Measurements from ENCODE around the gene EFHD1. TPM values are rescaled to one million over a fixed set of nuclear protein-coding genes. Genes with fewer than 3 reads are reported as not detected.
"Not testable (repeated sequence)": the region's sequence is repeated elsewhere in the genome, so short reads cannot be mapped to it uniquely, and the experiment has no call there.

Gene EFHD1
- total and polyA plus RNA-seq, 2 donors = 0.33 to 14.1 TPM

GRCh38 chr2:232674491-232674890 is 41.1 kb downstream of the EFHD1 start:
- H3K36me3 ChIP-seq (ENCODE audit: control insufficient read depth in 2 of 2, insufficient read depth in 2 of 2, low read length in 1 of 2) = no peaks in the 10 kb centered on the region
- no peaks in the 10 kb centered on the region for H3K9me3 ChIP-seq (ENCODE audit: control insufficient read depth in 2 of 2, insufficient read depth in 1 of 2, low read length in 1 of 2)
- no peak overlapping the region for H3K4me3 ChIP-seq (ENCODE audit: low read length in 2 of 2)
- no peak for DNase-seq (ENCODE audit: low read depth in 6 of 9, low spot score in 9 of 9)
- H3K27ac ChIP-seq (ENCODE audit: low read depth in 1 of 2, low read length in 1 of 2) = no peak overlapping the region
- H3K4me1 ChIP-seq (ENCODE audit: control insufficient read depth in 2 of 2, insufficient read depth in 2 of 2, low read length in 2 of 2) = no peaks in the 10 kb centered on the region
- H3K27me3 ChIP-seq (ENCODE audit: control insufficient read depth in 2 of 2, insufficient read depth in 1 of 2, low read length in 1 of 2) = no peaks in the 10 kb centered on the region
- 93% methylated on average over 6 of the region's 6 CpGs for WGBS

- H3K4me1 ChIP-seq (ENCODE audit: control insufficient read depth in 2 of 2, insufficient read depth in 2 of 2, low read length in 2 of 2) = no peaks in the 10 kb centered on the region
- H3K4me3 ChIP-seq (ENCODE audit: low read length in 2 of 2) = no peak overlapping the region
- no peaks in the 10 kb centered on the region for H3K9me3 ChIP-seq (ENCODE audit: control insufficient read depth in 2 of 2, insufficient read depth in 1 of 2, low read length in 1 of 2)
- H3K36me3 ChIP-seq (ENCODE audit: control insufficient read depth in 2 of 2, insufficient read depth in 2 of 2, low read length in 1 of 2) = no peaks in the 10 kb centered on the region
- DNase-seq (ENCODE audit: low read depth in 6 of 9, low spot score in 9 of 9) = no peak
- H3K27ac ChIP-seq (ENCODE audit: low read depth in 1 of 2, low read length in 1 of 2) = no peak overlapping the region
- no peaks in the 10 kb centered on the region for H3K27me3 ChIP-seq (ENCODE audit: control insufficient read depth in 2 of 2, insufficient read depth in 1 of 2, low read length in 1 of 2)
- WGBS = 97% methylated on average over 10 of the region's 10 CpGs
Observed at GRCh38 chr2:232675381-232675780, 42.0 kb downstream of the EFHD1 start.

- Histone ChIP-seq H3K4me3 (ENCODE audit: low read length in 2 of 2) (no peak overlapping the region), H3K27ac (ENCODE audit: low read depth in 1 of 2, low read length in 1 of 2) (no peak overlapping the region), H3K36me3 (ENCODE audit: control insufficient read depth in 2 of 2, insufficient read depth in 2 of 2, low read length in 1 of 2) (no peaks in the 10 kb centered on the region), H3K9me3 (ENCODE audit: control insufficient read depth in 2 of 2, insufficient read depth in 1 of 2, low read length in 1 of 2) (no peaks in the 10 kb centered on the region), H3K4me1 (ENCODE audit: control insufficient read depth in 2 of 2, insufficient read depth in 2 of 2, low read length in 2 of 2) (no peaks in the 10 kb centered on the region), H3K27me3 (ENCODE audit: control insufficient read depth in 2 of 2, insufficient read depth in 1 of 2, low read length in 1 of 2) (peaks cover 0 to 10% of the 10 kb centered on the region in 2 donors)
- no peak for DNase-seq (ENCODE audit: low read depth in 6 of 9, low spot score in 9 of 9)
- WGBS = 97% methylated on average over 7 of the region's 7 CpGs
Observed at GRCh38 chr2:232680006-232680405, 46.6 kb downstream of the EFHD1 start.

GRCh38 chr2:232681527-232681926 is 48.1 kb downstream of the EFHD1 start:
- no peak for DNase-seq (ENCODE audit: low read depth in 6 of 9, low spot score in 9 of 9)
- no peaks in the 10 kb centered on the region for H3K9me3 ChIP-seq (ENCODE audit: control insufficient read depth in 2 of 2, insufficient read depth in 1 of 2, low read length in 1 of 2)
- no peaks in the 10 kb centered on the region for H3K36me3 ChIP-seq (ENCODE audit: control insufficient read depth in 2 of 2, insufficient read depth in 2 of 2, low read length in 1 of 2)
- H3K4me1 ChIP-seq (ENCODE audit: control insufficient read depth in 2 of 2, insufficient read depth in 2 of 2, low read length in 2 of 2) = no peaks in the 10 kb centered on the region
- no peak overlapping the region for H3K4me3 ChIP-seq (ENCODE audit: low read length in 2 of 2)
- H3K27me3 ChIP-seq (ENCODE audit: control insufficient read depth in 2 of 2, insufficient read depth in 1 of 2, low read length in 1 of 2) = peaks cover 0 to 10% of the 10 kb centered on the region in 2 donors
- 96% methylated on average over 10 of the region's 10 CpGs for WGBS
- no peak overlapping the region for H3K27ac ChIP-seq (ENCODE audit: low read depth in 1 of 2, low read length in 1 of 2)

- no peak for DNase-seq (ENCODE audit: low read depth in 6 of 9, low spot score in 9 of 9)
- H3K9me3 ChIP-seq (ENCODE audit: control insufficient read depth in 2 of 2, insufficient read depth in 1 of 2, low read length in 1 of 2) = no peaks in the 10 kb centered on the region
- H3K27ac ChIP-seq (ENCODE audit: low read depth in 1 of 2, low read length in 1 of 2) = no peak overlapping the region
- H3K36me3 ChIP-seq (ENCODE audit: control insufficient read depth in 2 of 2, insufficient read depth in 2 of 2, low read length in 1 of 2) = no peaks in the 10 kb centered on the region
- H3K27me3 ChIP-seq (ENCODE audit: control insufficient read depth in 2 of 2, insufficient read depth in 1 of 2, low read length in 1 of 2) = peaks cover 0 to 10% of the 10 kb centered on the region in 2 donors
- no peak overlapping the region for H3K4me3 ChIP-seq (ENCODE audit: low read length in 2 of 2)
- H3K4me1 ChIP-seq (ENCODE audit: control insufficient read depth in 2 of 2, insufficient read depth in 2 of 2, low read length in 2 of 2) = no peaks in the 10 kb centered on the region
- WGBS = 85% methylated on average over 1 of the region's 1 CpG
Observed at GRCh38 chr2:232683368-232683767, 50.0 kb downstream of the EFHD1 start.

- H3K27me3 ChIP-seq (ENCODE audit: control insufficient read depth in 2 of 2, insufficient read depth in 1 of 2, low read length in 1 of 2) = peaks cover 0 to 10% of the 10 kb centered on the region in 2 donors
- not testable (repeated sequence) for H3K4me3 ChIP-seq (ENCODE audit: low read length in 2 of 2); H3K9me3 ChIP-seq (ENCODE audit: control insufficient read depth in 2 of 2, insufficient read depth in 1 of 2, low read length in 1 of 2); H3K27ac ChIP-seq (ENCODE audit: low read depth in 1 of 2, low read length in 1 of 2); DNase-seq (ENCODE audit: low read depth in 6 of 9, low spot score in 9 of 9); H3K4me1 ChIP-seq (ENCODE audit: control insufficient read depth in 2 of 2, insufficient read depth in 2 of 2, low read length in 2 of 2); H3K36me3 ChIP-seq (ENCODE audit: control insufficient read depth in 2 of 2, insufficient read depth in 2 of 2, low read length in 1 of 2)
- WGBS = 96% methylated on average over 6 of the region's 6 CpGs
Observed at GRCh38 chr2:232685391-232685790, 52.0 kb downstream of the EFHD1 start.

GRCh38 chr2:232687382-232688160 is 54.2 kb downstream of the EFHD1 start:
- H3K4me3 ChIP-seq (ENCODE audit: low read length in 2 of 2) = no peak overlapping the region

GRCh38 chr2:232688201-232688600 is 54.8 kb downstream of the EFHD1 start:
- DNase-seq (ENCODE audit: low read depth in 6 of 9, low spot score in 9 of 9) = no peak
- H3K4me1 ChIP-seq (ENCODE audit: control insufficient read depth in 2 of 2, insufficient read depth in 2 of 2, low read length in 2 of 2) = no peaks in the 10 kb centered on the region

More at GRCh38 chr2:232687382-232688160, 54.2 kb downstream of the EFHD1 start:
- Histone ChIP-seq H3K27me3 (ENCODE audit: control insufficient read depth in 2 of 2, insufficient read depth in 1 of 2, low read length in 1 of 2) (no peaks in the 10 kb centered on the region), H3K9me3 (ENCODE audit: control insufficient read depth in 2 of 2, insufficient read depth in 1 of 2, low read length in 1 of 2) (no peaks in the 10 kb centered on the region), H3K27ac (ENCODE audit: low read depth in 1 of 2, low read length in 1 of 2) (no peak overlapping the region), H3K36me3 (ENCODE audit: control insufficient read depth in 2 of 2, insufficient read depth in 2 of 2, low read length in 1 of 2) (no peaks in the 10 kb centered on the region), H3K4me1 (ENCODE audit: control insufficient read depth in 2 of 2, insufficient read depth in 2 of 2, low read length in 2 of 2) (no peaks in the 10 kb centered on the region)
- DNase-seq (ENCODE audit: low read depth in 6 of 9, low spot score in 9 of 9) = no peak
- 79% methylated on average over 11 of the region's 11 CpGs for WGBS

GRCh38 chr2:232689152-232689910 is 55.9 kb downstream of the EFHD1 start:
- DNase-seq (ENCODE audit: low read depth in 6 of 9, low spot score in 9 of 9) = no peak
- H3K27ac ChIP-seq (ENCODE audit: low read depth in 1 of 2, low read length in 1 of 2) = no peak overlapping the region
- H3K4me1 ChIP-seq (ENCODE audit: control insufficient read depth in 2 of 2, insufficient read depth in 2 of 2, low read length in 2 of 2) = no peaks in the 10 kb centered on the region
- 63% methylated on average over 3 of the region's 3 CpGs for WGBS
- no peaks in the 10 kb centered on the region for H3K36me3 ChIP-seq (ENCODE audit: control insufficient read depth in 2 of 2, insufficient read depth in 2 of 2, low read length in 1 of 2)
- no peaks in the 10 kb centered on the region for H3K27me3 ChIP-seq (ENCODE audit: control insufficient read depth in 2 of 2, insufficient read depth in 1 of 2, low read length in 1 of 2)
- H3K9me3 ChIP-seq (ENCODE audit: control insufficient read depth in 2 of 2, insufficient read depth in 1 of 2, low read length in 1 of 2) = no peaks in the 10 kb centered on the region
- H3K4me3 ChIP-seq (ENCODE audit: low read length in 2 of 2) = no peak overlapping the region

More at GRCh38 chr2:232688201-232688600, 54.8 kb downstream of the EFHD1 start:
- Histone ChIP-seq H3K4me3 (ENCODE audit: low read length in 2 of 2) (no peak overlapping the region), H3K36me3 (ENCODE audit: control insufficient read depth in 2 of 2, insufficient read depth in 2 of 2, low read length in 1 of 2) (no peaks in the 10 kb centered on the region), H3K27ac (ENCODE audit: low read depth in 1 of 2, low read length in 1 of 2) (no peak overlapping the region), H3K9me3 (ENCODE audit: control insufficient read depth in 2 of 2, insufficient read depth in 1 of 2, low read length in 1 of 2) (no peaks in the 10 kb centered on the region), H3K27me3 (ENCODE audit: control insufficient read depth in 2 of 2, insufficient read depth in 1 of 2, low read length in 1 of 2) (no peaks in the 10 kb centered on the region)
- WGBS = 95% methylated on average over 7 of the region's 7 CpGs

Data from thymus (tissue), 11 donors.